IPS DF 6.9 (cell line): Measurements from ENCODE around the gene OR6K3.
"Not testable (repeated sequence)": the region's sequence is repeated elsewhere in the genome, so short reads cannot be mapped to it uniquely, and the experiment has no call there.

Experiments used
- DNase-seq: peaks from one replicate; pipeline ENCODE4 v3.0.0-alpha.2; 2013; ENCODE audit warnings: low read depth, low spot score
- H3K27ac ChIP-seq: one replicate; pipeline ENCODE4 v1.5.1; 2013; ENCODE audit warnings: low read length, control low read depth
- H3K27me3 ChIP-seq: 2 replicates; pipeline ENCODE4 v1.6.1; 2013; ENCODE audit warnings: mild to moderate bottlenecking, low read length; ENCODE audit not compliant: control insufficient read depth, insufficient read depth
- H3K36me3 ChIP-seq: 2 replicates; pipeline ENCODE4 v1.6.1; 2013; ENCODE audit warnings: low read length; ENCODE audit not compliant: control insufficient read depth, insufficient read depth
- H3K4me1 ChIP-seq: 2 replicates; pipeline ENCODE4 v1.6.1; 2013; ENCODE audit warnings: low read length; ENCODE audit not compliant: control insufficient read depth, insufficient read depth
- H3K4me3 ChIP-seq: 2 replicates; pipeline ENCODE4 v1.5.1; 2013; ENCODE audit warnings: mild to moderate bottlenecking, low read length
- H3K9me3 ChIP-seq: 2 replicates; pipeline ENCODE4 v1.6.1; 2013; ENCODE audit warnings: low read length, inconsistent platforms; ENCODE audit not compliant: control insufficient read depth, insufficient read depth
- WGBS: extraction: QIAGEN DNeasy Blood & Tissue Kit; methylation state at CpG from one replicate; pipeline ENCODE4 v1.1.7; 2013; ENCODE audit warnings: mixed read lengths, missing lambda C conversion rate; ENCODE audit not compliant: insufficient read length, insufficient coverage; 5-methylcytosine and 5-hydroxymethylcytosine counted together

Gene OR6K3

DNA sequence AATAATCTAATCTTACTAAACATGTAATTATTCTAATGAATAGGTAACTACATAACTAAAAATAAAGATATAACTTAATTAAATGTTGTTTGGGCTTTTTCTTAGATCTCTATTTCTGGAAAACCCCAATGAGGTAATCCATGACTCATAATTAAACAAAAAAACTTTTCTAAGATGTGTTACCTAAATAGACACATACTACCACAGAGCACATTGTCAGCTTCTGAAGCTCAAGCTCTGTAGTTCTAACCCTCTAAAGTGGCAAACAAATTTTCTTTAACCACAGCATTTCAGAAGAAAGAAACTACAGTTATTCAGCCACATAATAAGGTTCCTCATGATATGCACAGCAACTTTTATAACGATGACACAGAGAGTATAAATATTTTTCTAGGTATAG lies 4.2 kb downstream of the OR6K3 start:
- Histone ChIP-seq H3K9me3 (no peaks in the 10 kb centered on the region), H3K4me1 (no peaks in the 10 kb centered on the region), H3K27ac (no peak overlapping the region), H3K36me3 (no peaks in the 10 kb centered on the region), H3K4me3 (no peak overlapping the region), H3K27me3 (no peaks in the 10 kb centered on the region)
- no peak for DNase-seq
- WGBS: no CpG with 5 or more reads among the region's 1 CpG

DNA sequence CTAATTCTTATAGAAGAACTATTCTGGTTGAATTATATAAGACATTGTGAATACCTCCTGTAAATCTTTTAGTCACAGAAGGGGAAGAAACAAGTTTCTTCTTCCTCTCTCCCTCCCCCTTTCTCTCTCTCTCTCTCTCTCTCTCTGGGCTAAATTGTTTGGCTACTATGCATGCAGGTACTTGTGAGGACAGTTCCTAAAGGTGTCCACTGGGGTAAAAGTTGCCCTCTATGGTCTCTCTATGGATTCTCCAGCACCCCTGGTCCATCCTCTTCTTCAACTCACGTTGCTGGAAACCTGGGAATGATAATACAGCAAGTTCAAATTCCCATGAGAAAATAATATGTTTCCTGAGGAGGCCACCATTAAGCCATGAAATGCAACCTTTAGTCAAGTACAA lies 5.8 kb downstream of the OR6K3 start:
- no peaks in the 10 kb centered on the region for H3K27me3 ChIP-seq
- no peaks in the 10 kb centered on the region for H3K36me3 ChIP-seq
- WGBS: no CpG with 5 or more reads among the region's 1 CpG
- no peaks in the 10 kb centered on the region for H3K4me1 ChIP-seq
- H3K4me3 ChIP-seq: no peak overlapping the region
- no peaks in the 10 kb centered on the region for H3K9me3 ChIP-seq
- no peak for DNase-seq
- no peak overlapping the region for H3K27ac ChIP-seq

DNA sequence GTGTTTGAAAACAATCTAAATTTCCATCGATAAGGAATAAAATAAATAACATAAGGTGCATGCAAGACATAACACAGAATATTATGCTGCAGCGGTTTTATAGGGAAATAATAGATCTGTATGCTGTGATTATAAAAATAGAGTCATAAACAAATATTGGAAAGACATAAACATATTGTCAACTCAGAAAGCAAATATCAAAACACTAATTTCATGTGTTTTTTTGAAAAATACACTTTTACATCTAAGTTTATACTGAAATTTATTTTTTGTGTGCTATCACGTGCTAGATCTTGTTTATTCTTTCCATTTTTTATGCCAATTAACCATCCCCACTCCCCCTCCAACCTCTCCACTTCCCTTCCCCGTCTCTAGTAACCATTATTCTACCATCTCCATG lies 9.4 kb downstream of the OR6K3 start:
- H3K36me3 ChIP-seq: no peaks in the 10 kb centered on the region
- DNase-seq: no peak
- WGBS: 100% methylated on average over 1 of the region's 4 CpGs
- H3K4me1 ChIP-seq: no peaks in the 10 kb centered on the region
- H3K27me3 ChIP-seq: no peaks in the 10 kb centered on the region
- H3K4me3 ChIP-seq: no peak overlapping the region
- H3K9me3 ChIP-seq: no peaks in the 10 kb centered on the region
- H3K27ac ChIP-seq: no peak overlapping the region

DNA sequence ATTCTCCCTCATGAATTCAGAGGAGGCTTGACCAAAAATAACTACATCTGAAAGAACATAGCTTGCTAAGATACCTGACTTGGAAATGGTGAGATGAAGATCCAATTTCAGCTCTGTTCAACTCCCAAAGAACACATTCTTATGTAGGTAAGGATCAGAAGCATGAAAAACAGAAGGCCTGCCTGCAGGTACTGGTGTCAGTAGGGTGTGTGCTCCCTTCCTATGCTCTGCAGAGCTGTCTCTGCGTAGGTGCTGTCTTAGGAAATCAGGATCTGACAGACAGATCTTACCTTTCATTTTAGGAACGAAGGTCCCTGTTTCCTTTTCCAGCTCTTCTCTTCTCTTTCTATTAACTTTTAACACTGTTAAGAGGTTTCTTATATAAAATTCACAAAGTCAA lies 14.4 kb downstream of the OR6K3 start:
- no peak overlapping the region for H3K4me3 ChIP-seq
- no peak for DNase-seq
- WGBS: no CpG with 5 or more reads among the region's 2 CpGs
- no peak overlapping the region for H3K27ac ChIP-seq
- no peaks in the 10 kb centered on the region for H3K36me3 ChIP-seq
- H3K9me3 ChIP-seq: no peaks in the 10 kb centered on the region
- H3K27me3 ChIP-seq: no peaks in the 10 kb centered on the region
- H3K4me1 ChIP-seq: no peaks in the 10 kb centered on the region

- H3K27me3 ChIP-seq: no peaks in the 10 kb centered on the region; the same call in 1 of the 2 replicates
- no peak within 1 kb of the TSS for H3K27ac ChIP-seq
- no CpG with 5 or more reads among the region's 4 CpGs for WGBS
- H3K4me1 ChIP-seq: no peaks in the 10 kb centered on the region
- no peaks in the 10 kb centered on the region for H3K36me3 ChIP-seq
- H3K9me3 ChIP-seq: no peaks in the 10 kb centered on the region
- H3K4me3 ChIP-seq: no peak within 1 kb of the TSS
- no peak for DNase-seq
These were observed 20.0 kb downstream of the OR6K3 start, which contains the start of gene OR6K2 for GRCh38 chr1:158700552-158700951. Gene OR6K2, minus strand, starts transcription at chr1:158700652. Its CDS starts 0 bp downstream, at chr1:158700652.

DNA sequence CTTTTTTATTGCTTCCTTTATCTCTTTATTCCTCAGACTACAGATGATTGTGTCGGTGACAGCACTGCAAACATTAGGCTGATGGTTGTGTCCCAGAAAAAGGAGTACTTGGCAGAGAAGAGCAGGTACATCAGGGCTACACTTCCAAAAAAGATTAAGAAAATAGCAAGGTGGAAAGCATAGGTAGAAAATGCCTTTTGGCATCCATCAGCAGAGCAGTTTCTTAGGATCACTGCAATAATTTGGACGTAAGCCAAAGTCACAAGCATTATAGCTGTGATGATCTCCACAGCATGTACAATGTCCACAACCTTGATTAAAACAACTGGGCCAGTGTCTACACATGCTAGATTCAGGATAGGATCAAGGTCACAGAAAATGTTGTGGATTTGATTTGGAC lies 25.9 kb downstream of the OR6K3 start:
- Histone ChIP-seq H3K27me3 (no peaks in the 10 kb centered on the region), H3K27ac (no peak overlapping the region), H3K4me1 (no peaks in the 10 kb centered on the region), H3K36me3 (no peaks in the 10 kb centered on the region), H3K9me3 (no peaks in the 10 kb centered on the region), H3K4me3 (no peak overlapping the region)
- DNase-seq: no peak
- no CpG with 5 or more reads among the region's 2 CpGs for WGBS

GRCh38 chr1:158692356-158692755 lies 28.2 kb downstream of the OR6K3 start:
- no peak for DNase-seq
- no peak overlapping the region for H3K27ac ChIP-seq
- H3K9me3 ChIP-seq: no peaks in the 10 kb centered on the region
- H3K36me3 ChIP-seq: no peaks in the 10 kb centered on the region
- no peaks in the 10 kb centered on the region for H3K27me3 ChIP-seq
- H3K4me3 ChIP-seq: no peak overlapping the region
- H3K4me1 ChIP-seq: no peaks in the 10 kb centered on the region

DNA sequence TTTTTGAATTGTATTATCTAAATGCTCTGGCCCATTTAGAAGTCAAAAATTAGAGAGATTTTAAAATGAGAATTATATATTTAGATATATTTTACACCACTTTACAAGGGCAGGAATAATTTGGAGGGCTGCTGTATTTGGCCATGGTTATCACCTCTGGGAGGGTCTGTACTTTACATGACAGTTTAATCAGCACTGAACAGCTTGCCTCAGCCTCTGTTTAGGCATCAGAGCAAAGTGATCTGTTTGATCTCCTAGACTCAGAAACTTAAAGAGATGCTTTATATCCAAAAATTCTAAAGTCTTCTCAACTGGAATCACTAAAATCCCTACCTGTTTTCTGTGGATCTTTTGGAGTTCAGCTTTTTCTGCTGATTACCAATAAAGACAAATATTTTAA lies 28.6 kb downstream of the OR6K3 start:
- H3K9me3 ChIP-seq: no peaks in the 10 kb centered on the region
- no peak overlapping the region for H3K27ac ChIP-seq
- H3K4me3 ChIP-seq: no peak overlapping the region
- no peaks in the 10 kb centered on the region for H3K4me1 ChIP-seq
- H3K27me3 ChIP-seq: no peaks in the 10 kb centered on the region
- no peak for DNase-seq
- H3K36me3 ChIP-seq: no peaks in the 10 kb centered on the region

DNA sequence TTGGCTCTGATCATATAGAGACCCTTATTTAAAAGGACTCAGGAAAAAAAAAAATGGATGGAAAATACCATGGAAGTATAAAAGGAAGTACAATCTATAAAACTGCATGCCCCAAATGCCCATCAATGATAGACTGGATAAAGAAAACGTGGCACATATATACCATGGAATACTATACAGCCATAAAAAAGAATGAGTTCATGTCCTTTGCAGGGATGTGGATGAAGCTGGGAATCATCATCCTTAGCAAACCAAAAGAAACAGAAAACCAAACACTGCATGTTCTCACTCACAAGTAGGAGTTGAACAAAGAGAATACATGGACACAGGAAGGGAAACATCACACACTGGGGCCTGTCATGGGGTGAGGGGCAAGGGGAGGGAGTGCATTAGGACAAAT lies 29.4 kb downstream of the OR6K3 start:
- H3K27me3 ChIP-seq, H3K36me3 ChIP-seq: not testable (repeated sequence)
- WGBS: no CpG with 5 or more reads among the region's 1 CpG

DNA sequence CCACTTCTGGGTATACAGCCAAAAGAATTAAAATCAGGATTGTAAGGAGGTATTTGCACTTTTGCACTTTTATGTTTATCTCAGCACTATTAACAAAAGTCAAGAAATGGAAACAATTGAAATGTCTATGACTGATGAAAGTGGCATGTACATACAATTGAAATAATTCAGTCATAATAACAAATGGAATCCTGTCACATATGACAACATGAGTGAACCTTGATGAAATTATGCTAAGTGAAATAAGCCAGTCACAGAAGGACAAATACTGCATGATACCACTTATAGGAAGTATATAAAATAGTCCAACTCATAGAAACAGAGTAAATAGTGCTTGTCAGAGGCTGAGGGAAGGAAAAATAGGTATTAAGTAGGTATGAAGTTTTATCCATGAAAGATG lies 30.6 kb downstream of the OR6K3 start:
- Histone ChIP-seq H3K4me1 (no peaks in the 10 kb centered on the region), H3K9me3 (no peaks in the 10 kb centered on the region), H3K36me3 (no peaks in the 10 kb centered on the region), H3K4me3 (no peak overlapping the region), H3K27ac (no peak overlapping the region), H3K27me3 (no peaks in the 10 kb centered on the region)
- no peak for DNase-seq

More for the DNA sequence above, 29.4 kb downstream of the OR6K3 start:
- not testable (repeated sequence) for H3K9me3 ChIP-seq, H3K4me1 ChIP-seq, DNase-seq, H3K4me3 ChIP-seq, H3K27ac ChIP-seq

- H3K36me3 ChIP-seq: no peaks in the 10 kb centered on the region
- WGBS: no CpG with 5 or more reads among the region's 1 CpG
- H3K4me1 ChIP-seq: no peaks in the 10 kb centered on the region
- DNase-seq: no peak
- H3K27ac ChIP-seq: no peak overlapping the region
- no peaks in the 10 kb centered on the region for H3K9me3 ChIP-seq
- no peak overlapping the region for H3K4me3 ChIP-seq
- no peaks in the 10 kb centered on the region for H3K27me3 ChIP-seq
These were observed 31.4 kb downstream of the OR6K3 start for GRCh38 chr1:158689110-158689509.
